HCT116 (cell line): ENCODE measurements around the gene AFP. TPM values are rescaled to one million over a fixed set of nuclear protein-coding genes. Genes with fewer than 3 reads are reported as not detected.

Experiments used
- ATAC-seq: fragments of 200-7000 bp; cut with Tn5 transposase; 2 replicates; pipeline ENCODE4 v1.9.1; 2020; ENCODE audit warnings: mild to moderate bottlenecking, moderate library complexity
- BruUV-seq: library from RNA; stranded (reverse); fragments of 400-500 nt; replicated peaks from 2 replicates; lab custom pipeline; 2021; lab: Mats Ljungman, UMichigan
- CTCF ChIA-PET: fragments of 300-600 bp; sonication (Branson Sonifier 250); formaldehyde crosslinking; loops from one replicate; lab custom pipeline; 2021; ENCODE audit warnings: antibody characterized with exemption; lab: Charles Lee
- POLR2A ChIA-PET: fragments of 300-600, 350-600 bp; sonication (Branson Sonifier 250); formaldehyde crosslinking; loops from one replicate; lab custom pipeline; 2021; ENCODE audit warnings: antibody characterized with exemption; lab: Charles Lee
- RAD21 ChIA-PET, 2 experiments: fragments of 300-600 bp; sonication (Branson Sonifier 250); formaldehyde crosslinking; loops; one replicate each; lab custom pipeline; 2023; ENCODE audit warnings: low total read pairs in 2 of 2; ENCODE audit not compliant: uncharacterized antibody in 2 of 2, unreplicated experiment in 2 of 2, low non-redundant PET in 1 of 2; lab: Charles Lee
- DNase-seq: peaks from one replicate; pipeline ENCODE4 v3.0.0-alpha.2; 2010; ENCODE audit warnings: low read depth, low spot score
- H2AFZ ChIP-seq: fragments of 200-600 bp; shearing (Covaris generic), sonication (generic); 2 replicates; pipeline ENCODE4 v1.6.1; 2017; ENCODE audit warnings: low read depth, mixed run types, mixed read lengths, antibody characterized with exemption, low read length; ENCODE audit not compliant: poor library complexity, severe bottlenecking
- H3K27ac ChIP-seq: 2 replicates; pipeline ENCODE4 v1.5.1; 2012; ENCODE audit warnings: low read depth, low read length
- H3K27me3 ChIP-seq: fragments of 200-600 bp; sonication (generic); 2 replicates; pipeline ENCODE4 v1.6.1; 2016; ENCODE audit warnings: mixed run types, low read length, mixed read lengths; ENCODE audit not compliant: insufficient read depth
- H3K36me3 ChIP-seq, 2 experiments: fragments of 200-500 bp in 1 of 2; fragments of 200-600 bp in 1 of 2; sonication (Bioruptor generic) in 1 of 2; sonication (generic) in 1 of 2; 2 replicates each; pipeline versions ENCODE4 v1.5.1 to v1.6.1; 2014 to 2016; ENCODE audit warnings: low read length in 2 of 2, inconsistent platforms in 1 of 2, mixed read lengths in 1 of 2, mixed run types in 1 of 2; ENCODE audit not compliant: insufficient read depth in 2 of 2, control insufficient read depth in 1 of 2
- H3K4me1 ChIP-seq, 2 experiments: fragments of 200-600 bp in 1 of 2; sonication (generic) in 1 of 2; 2 replicates each; pipeline versions ENCODE4 v1.5.1 to v1.6.1; 2012 to 2017; ENCODE audit warnings: low read length in 2 of 2, inconsistent platforms in 1 of 2, mild to moderate bottlenecking in 1 of 2, mixed read lengths in 1 of 2, mixed run types in 1 of 2, moderate library complexity in 1 of 2; ENCODE audit not compliant: insufficient read depth in 2 of 2, control insufficient read depth in 1 of 2
- H3K4me2 ChIP-seq: fragments of 200-600 bp; sonication (generic); 2 replicates; pipeline ENCODE4 v1.6.1; 2017; ENCODE audit warnings: mixed run types, low read length, mixed read lengths
- H3K4me3 ChIP-seq, 2 experiments: fragments of 200-600 bp in 1 of 2; sonication (generic) in 1 of 2; replicated peaks in 1 of 2; 2 replicates each; pipeline ENCODE4 v1.5.1; 2011 to 2016; ENCODE audit warnings: low read length in 2 of 2, control low read depth in 1 of 2, low read depth in 1 of 2, mild to moderate bottlenecking in 1 of 2, mixed read lengths in 1 of 2, mixed run types in 1 of 2
- H3K79me2 ChIP-seq: fragments of 200-600 bp; sonication (generic); 2 replicates; pipeline ENCODE4 v1.6.1; 2017; ENCODE audit warnings: mild to moderate bottlenecking, mixed run types, low read length, moderate library complexity, mixed read lengths; ENCODE audit not compliant: insufficient read depth
- H3K9ac ChIP-seq: fragments of 200-600 bp; sonication (generic); 2 replicates; pipeline ENCODE4 v1.6.1; 2016; ENCODE audit warnings: low read length, mixed read lengths
- H3K9me2 ChIP-seq: fragments of 200-600 bp; sonication (generic), shearing (Covaris generic); 2 replicates; pipeline ENCODE4 v1.6.1; 2017; ENCODE audit warnings: mixed run types, mild to moderate bottlenecking, moderate library complexity; ENCODE audit not compliant: insufficient read depth
- H3K9me3 ChIP-seq, 2 experiments: fragments of 200-500 bp in 1 of 2; fragments of 200-600 bp in 1 of 2; sonication (Bioruptor generic) in 1 of 2; sonication (generic) in 1 of 2; 2 replicates each; pipeline ENCODE4 v1.6.1; 2014 to 2017; ENCODE audit warnings: low read length in 2 of 2, mixed read lengths in 2 of 2, inconsistent platforms in 1 of 2, low read depth in 1 of 2, mild to moderate bottlenecking in 1 of 2, mixed run types in 1 of 2, moderate library complexity in 1 of 2; ENCODE audit not compliant: control insufficient read depth in 1 of 2, insufficient read depth in 1 of 2
- H4K20me1 ChIP-seq: fragments of 200-600 bp; sonication (generic), shearing (Covaris generic); 2 replicates; pipeline ENCODE4 v1.6.1; 2017; ENCODE audit warnings: mixed run types, mild to moderate bottlenecking, moderate library complexity; ENCODE audit not compliant: insufficient read depth
- CEBPB ChIP-seq: IDR thresholded peaks from 2 replicates; pipeline ENCODE4 v1.6.1; 2012; ENCODE audit warnings: low read depth
- EGR1 ChIP-seq: IDR thresholded peaks from 2 replicates; pipeline ENCODE4 v1.6.1; 2012; ENCODE audit warnings: low read depth
- EZH2 ChIP-seq: fragments of 200-600 bp; sonication (generic); IDR thresholded peaks from 2 replicates; pipeline ENCODE4 v1.6.1; 2017; ENCODE audit warnings: antibody characterized with exemption, mixed run types
- JUND ChIP-seq: IDR thresholded peaks from 2 replicates; pipeline ENCODE4 v1.6.1; 2012
- RAD21 ChIP-seq: IDR thresholded peaks from 2 replicates; pipeline ENCODE4 v1.6.1; 2012; ENCODE audit warnings: low read depth, mild to moderate bottlenecking
- SP1 ChIP-seq: IDR thresholded peaks from 2 replicates; pipeline ENCODE4 v1.6.1; 2012; ENCODE audit warnings: low read depth
- SRF ChIP-seq: IDR thresholded peaks from 2 replicates; pipeline ENCODE4 v1.6.1; 2012; ENCODE audit warnings: low read depth
- YY1 ChIP-seq: IDR thresholded peaks from 2 replicates; pipeline ENCODE4 v1.6.1; 2011; ENCODE audit warnings: low read length, low read depth, moderate library complexity, mild to moderate bottlenecking; ENCODE audit not compliant: insufficient replicate concordance; ENCODE audit errors: extremely low read depth
- intact Hi-C: fragments of 100-400 bp; cut with micrococcal nuclease; formaldehyde crosslinking; loops from 2 replicates; pipeline ENCODE4 v1.10.0; 2022
- total RNA-seq: library from RNA; stranded (reverse); gene quantifications from one replicate; pipeline ENCODE4 v1.2.1, GENCODE V29; 2021; ENCODE audit not compliant: unreplicated experiment
- TF ChIP-seq, protein P1 (sequence below): IDR thresholded peaks from 2 replicates; pipeline ENCODE4 v1.6.1; 2011; ENCODE audit warnings: mild to moderate bottlenecking, low read length, moderate library complexity; ENCODE audit not compliant: insufficient replicate concordance; ENCODE audit errors: extremely low read depth
- TF ChIP-seq, protein P2 (sequence below), 3 experiments: fragments of 200-600 bp in 1 of 3; sonication (generic) in 1 of 3; IDR thresholded peaks in 2 of 3; conservative IDR thresholded peaks in 1 of 3; 2 replicates each; pipeline ENCODE4 v1.5.1; 2012 to 2017; ENCODE audit warnings: low read depth in 2 of 3, low read length in 2 of 3, antibody characterized with exemption in 1 of 3, borderline replicate concordance in 1 of 3, control low read depth in 1 of 3, mild to moderate bottlenecking in 1 of 3, mixed read lengths in 1 of 3, mixed run types in 1 of 3, moderate library complexity in 1 of 3; ENCODE audit not compliant: insufficient read depth in 1 of 3

AFP gene
- total RNA-seq, 1 experiment from 2014 or later, result 1.6 TPM

DNA sequence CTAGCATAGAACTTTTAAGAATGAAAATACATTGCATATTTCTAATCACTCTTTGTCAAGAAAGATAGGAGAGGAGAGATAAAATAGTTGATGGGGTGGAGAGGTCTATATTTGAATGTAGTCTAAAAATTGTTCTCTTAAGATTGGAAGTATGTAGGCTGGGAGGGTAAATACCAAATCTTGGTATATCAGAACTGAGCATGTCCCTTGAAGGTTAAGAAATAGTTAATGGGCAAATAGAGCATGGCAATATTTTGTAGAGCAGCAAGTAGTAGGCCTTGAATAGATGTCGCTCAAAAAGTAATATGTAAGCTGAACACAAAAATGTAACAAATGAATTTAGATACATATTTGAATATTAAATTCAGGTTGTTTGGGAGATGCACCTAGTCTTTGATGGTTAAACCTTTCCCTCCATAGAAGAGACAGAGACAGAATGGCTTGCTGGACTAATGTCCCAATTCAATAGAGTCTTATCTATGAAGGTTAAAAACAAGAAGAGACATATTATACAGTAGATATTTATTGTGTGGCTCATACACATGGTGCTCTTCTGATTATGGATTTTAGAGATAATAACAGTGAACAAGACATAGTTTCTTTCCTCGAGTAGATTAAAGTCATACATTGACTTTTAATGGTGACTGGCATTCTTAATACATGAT lies 19.5 kb upstream of the AFP start:
- Histone ChIP-seq H4K20me1 (no peaks in the 10 kb centered on the region), H3K4me3 (no peak overlapping the region), H3K9ac (no peak overlapping the region), H3K4me1 (no peaks in the 10 kb centered on the region), H3K4me2 (no peak overlapping the region), H3K9me2 (no peaks in the 10 kb centered on the region)
- CTCF ChIA-PET, result no interaction called here
- RAD21 ChIA-PET, result no interaction called here
- no peak for TF ChIP-seq JUND
- no peak for TF ChIP-seq SP1
- TF ChIP-seq, protein P1, sequence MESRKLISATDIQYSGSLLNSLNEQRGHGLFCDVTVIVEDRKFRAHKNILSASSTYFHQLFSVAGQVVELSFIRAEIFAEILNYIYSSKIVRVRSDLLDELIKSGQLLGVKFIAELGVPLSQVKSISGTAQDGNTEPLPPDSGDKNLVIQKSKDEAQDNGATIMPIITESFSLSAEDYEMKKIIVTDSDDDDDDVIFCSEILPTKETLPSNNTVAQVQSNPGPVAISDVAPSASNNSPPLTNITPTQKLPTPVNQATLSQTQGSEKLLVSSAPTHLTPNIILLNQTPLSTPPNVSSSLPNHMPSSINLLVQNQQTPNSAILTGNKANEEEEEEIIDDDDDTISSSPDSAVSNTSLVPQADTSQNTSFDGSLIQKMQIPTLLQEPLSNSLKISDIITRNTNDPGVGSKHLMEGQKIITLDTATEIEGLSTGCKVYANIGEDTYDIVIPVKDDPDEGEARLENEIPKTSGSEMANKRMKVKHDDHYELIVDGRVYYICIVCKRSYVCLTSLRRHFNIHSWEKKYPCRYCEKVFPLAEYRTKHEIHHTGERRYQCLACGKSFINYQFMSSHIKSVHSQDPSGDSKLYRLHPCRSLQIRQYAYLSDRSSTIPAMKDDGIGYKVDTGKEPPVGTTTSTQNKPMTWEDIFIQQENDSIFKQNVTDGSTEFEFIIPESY, result no peak
- no peak for TF ChIP-seq CEBPB
- no peak for TF ChIP-seq EGR1
- no peak for TF ChIP-seq SRF
- no peak for TF ChIP-seq YY1
- no peak for TF ChIP-seq RAD21
- TF ChIP-seq, protein P2, sequence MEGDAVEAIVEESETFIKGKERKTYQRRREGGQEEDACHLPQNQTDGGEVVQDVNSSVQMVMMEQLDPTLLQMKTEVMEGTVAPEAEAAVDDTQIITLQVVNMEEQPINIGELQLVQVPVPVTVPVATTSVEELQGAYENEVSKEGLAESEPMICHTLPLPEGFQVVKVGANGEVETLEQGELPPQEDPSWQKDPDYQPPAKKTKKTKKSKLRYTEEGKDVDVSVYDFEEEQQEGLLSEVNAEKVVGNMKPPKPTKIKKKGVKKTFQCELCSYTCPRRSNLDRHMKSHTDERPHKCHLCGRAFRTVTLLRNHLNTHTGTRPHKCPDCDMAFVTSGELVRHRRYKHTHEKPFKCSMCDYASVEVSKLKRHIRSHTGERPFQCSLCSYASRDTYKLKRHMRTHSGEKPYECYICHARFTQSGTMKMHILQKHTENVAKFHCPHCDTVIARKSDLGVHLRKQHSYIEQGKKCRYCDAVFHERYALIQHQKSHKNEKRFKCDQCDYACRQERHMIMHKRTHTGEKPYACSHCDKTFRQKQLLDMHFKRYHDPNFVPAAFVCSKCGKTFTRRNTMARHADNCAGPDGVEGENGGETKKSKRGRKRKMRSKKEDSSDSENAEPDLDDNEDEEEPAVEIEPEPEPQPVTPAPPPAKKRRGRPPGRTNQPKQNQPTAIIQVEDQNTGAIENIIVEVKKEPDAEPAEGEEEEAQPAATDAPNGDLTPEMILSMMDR (IDR thresholded peaks at IDR 0.05 in 2 of 3, conservative IDR thresholded peaks at IDR 0.05 in 1 of 3; ENCODE audit: borderline replicate concordance in 1 of 3, insufficient read depth in 1 of 3, low read depth in 2 of 3, low read length in 2 of 3), result no peak
- TF ChIP-seq EZH2, result no peak
- TF ChIP-seq, all 23 proteins: peak for 0
- H3K36me3 ChIP-seq, result no peaks in the 10 kb centered on the region
- ATAC-seq, result no peak
- H3K27ac ChIP-seq, result no peak overlapping the region
- no peak overlapping the region for H2AFZ ChIP-seq
- intact Hi-C loops, result no loop called here
- no peaks in the 10 kb centered on the region for H3K9me3 ChIP-seq
- no TSS peak for BruUV-seq
- no peaks in the 10 kb centered on the region for H3K79me2 ChIP-seq
- POLR2A ChIA-PET, result no interaction called here
- H3K27me3 ChIP-seq, result no peaks in the 10 kb centered on the region
- DNase-seq, result no peak
